ENCODE results near the gene MAP3K3. TPM values are rescaled to one million over a fixed set of nuclear protein-coding genes. Genes with fewer than 3 reads are reported as not detected.

MAP3K3 gene
- total and polyA plus RNA-seq, 10 of the 15 experiments (the other 5 are each of a cell fraction or from before 2014, with no cell fraction given): 1.6 to 24.1 (median 15.0) TPM

GRCh38 chr17:63600569-63601438, 21.4 kb upstream of the MAP3K3 start, which contains the start of gene TACO1:
TSS of gene TACO1 (plus strand) at chr17:63600895. CDS start at chr17:63601084, 189 bp downstream.
- H3K79me2 ChIP-seq (ENCODE audit: control insufficient read depth, insufficient read depth, low read length): peaks cover 16% of the 10 kb centered on the region
- BruUV-seq (replicated peaks): TSS peak; percentile 76
- RAD21 ChIA-PET (ENCODE audit: unreplicated experiment): interaction anchor here (0.8 to 1.7 kb wide), 5 partner anchors 11 to 175 kb away, joined by 3 to 5 read pairs (median 4); no protein-coding TSS in a partner anchor
- H3K9ac ChIP-seq (ENCODE audit: control insufficient read depth, insufficient read depth, low read length): peak within 1 kb of the TSS; percentile 75
- H3K4me1 ChIP-seq (ENCODE audit: control insufficient read depth, insufficient read depth, low read length): no peaks in the 10 kb centered on the region
- no peak for FAIRE-seq
- SMC1A ChIA-PET (ENCODE audit: uncharacterized antibody, unreplicated experiment): interaction anchor here (0.9 to 1.9 kb wide), 6 partner anchors 10 to 175 kb away, joined by 3 to 10 read pairs (median 4); partner anchors contain the start of gene MAP3K3
- peak within 1 kb of the TSS; percentile 89 for H2AFZ ChIP-seq (ENCODE audit: control insufficient read depth, low read depth, low read length)
- DNase-seq (ENCODE audit: low read depth, low spot score): peak; percentile 48
- no peaks in the 10 kb centered on the region for H3K36me3 ChIP-seq (ENCODE audit: control insufficient read depth in 2 of 2, insufficient read depth in 2 of 2, low read length in 1 of 2)
- H3K27me3 ChIP-seq (replicated peaks in 1 of 2; ENCODE audit: control insufficient read depth in 2 of 2, insufficient read depth in 2 of 2, low read length in 1 of 2): no peaks in the 10 kb centered on the region
- peak within 1 kb of the TSS; percentile 97 for H3K4me2 ChIP-seq (ENCODE audit: control insufficient read depth, insufficient read depth)
- peak within 1 kb of the TSS; percentile 86 for H3K4me3 ChIP-seq
- no peaks in the 10 kb centered on the region for H3K9me3 ChIP-seq (replicated peaks; ENCODE audit: control insufficient read depth, insufficient read depth, low read length)
- H4K20me1 ChIP-seq (ENCODE audit: control insufficient read depth, insufficient read depth): no peaks in the 10 kb centered on the region
- POLR2A ChIA-PET: interaction anchor here (0.5 to 2.2 kb wide), 7 partner anchors 19 to 51 kb away, joined by 3 to 8 read pairs (median 4); partner anchors contain the start of genes DCAF7 and MAP3K3
- intact Hi-C loops (cut with micrococcal nuclease; ENCODE audit: unreplicated experiment): loop anchor here (2.0 kb wide), 1 partner anchor 46 kb away; no protein-coding TSS in a partner anchor
- in situ Hi-C loops (cut with MboI): no loop called here
- peak within 1 kb of the TSS; percentile 59 for H3K27ac ChIP-seq (ENCODE audit: control insufficient read depth, insufficient read depth)
- peak; percentile 95 for ATAC-seq
- CTCF ChIA-PET: interaction anchor here (1.7 to 3.1 kb wide), 3 partner anchors 11 to 52 kb away, joined by 5 to 39 read pairs (median 6); no protein-coding TSS in a partner anchor
- WGBS (ENCODE audit: insufficient coverage, insufficient replicate concordance, low lambda C conversion rate, missing lambda C conversion rate): under 1% methylated on average over 35 of the region's 61 CpGs
- TF ChIP-seq, protein P1, sequence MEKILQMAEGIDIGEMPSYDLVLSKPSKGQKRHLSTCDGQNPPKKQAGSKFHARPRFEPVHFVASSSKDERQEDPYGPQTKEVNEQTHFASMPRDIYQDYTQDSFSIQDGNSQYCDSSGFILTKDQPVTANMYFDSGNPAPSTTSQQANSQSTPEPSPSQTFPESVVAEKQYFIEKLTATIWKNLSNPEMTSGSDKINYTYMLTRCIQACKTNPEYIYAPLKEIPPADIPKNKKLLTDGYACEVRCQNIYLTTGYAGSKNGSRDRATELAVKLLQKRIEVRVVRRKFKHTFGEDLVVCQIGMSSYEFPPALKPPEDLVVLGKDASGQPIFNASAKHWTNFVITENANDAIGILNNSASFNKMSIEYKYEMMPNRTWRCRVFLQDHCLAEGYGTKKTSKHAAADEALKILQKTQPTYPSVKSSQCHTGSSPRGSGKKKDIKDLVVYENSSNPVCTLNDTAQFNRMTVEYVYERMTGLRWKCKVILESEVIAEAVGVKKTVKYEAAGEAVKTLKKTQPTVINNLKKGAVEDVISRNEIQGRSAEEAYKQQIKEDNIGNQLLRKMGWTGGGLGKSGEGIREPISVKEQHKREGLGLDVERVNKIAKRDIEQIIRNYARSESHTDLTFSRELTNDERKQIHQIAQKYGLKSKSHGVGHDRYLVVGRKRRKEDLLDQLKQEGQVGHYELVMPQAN (conservative IDR thresholded peaks at IDR 0.05): peak; percentile 92
- TF ChIP-seq ZNF217 (IDR thresholded peaks at IDR 0.05) (no peak), SMAD5 (IDR thresholded peaks at IDR 0.05; ENCODE audit: low read depth) (peak; percentile 88), MEF2B (IDR thresholded peaks at IDR 0.05; ENCODE audit: partially characterized antibody, poor library complexity, severe bottlenecking) (peak; percentile 8), BHLHE40 (IDR thresholded peaks at IDR 0.05; ENCODE audit: borderline replicate concordance in 1 of 2, low read depth in 2 of 2, low read length in 1 of 2) (peak; percentile 45 to 68; a peak in 3 of 4 replicates), CTCF (IDR thresholded peaks at IDR 0.05 in 2 of 3, conservative IDR thresholded peaks at IDR 0.05 in 1 of 3; ENCODE audit: control insufficient read depth in 2 of 3, extremely low read depth in 1 of 3, insufficient read depth in 1 of 3, low read depth in 3 of 3, low read length in 3 of 3) (no peak), DPF2 (IDR thresholded peaks at IDR 0.05) (peak; percentile 38; the same call in 1 of the 2 replicates), SUZ12 (IDR thresholded peaks at IDR 0.05; ENCODE audit: unreplicated experiment) (no peak), SUPT20H (IDR thresholded peaks at IDR 0.05; ENCODE audit: borderline replicate concordance, control insufficient read depth, low read depth, low read length) (no peak), KDM1A (IDR thresholded peaks at IDR 0.05; ENCODE audit: borderline replicate concordance) (no peak), MEF2A (IDR thresholded peaks at IDR 0.05; ENCODE audit: insufficient read depth, low read depth, low read length) (0 out of 2 replicates have a peak, but pooled peaks have one; percentile 40), MXI1 (IDR thresholded peaks at IDR 0.05; ENCODE audit: low read depth, low read length) (peak; percentile 87), CREM (IDR thresholded peaks at IDR 0.05; ENCODE audit: low read depth) (peak; percentile 64), JUNB (IDR thresholded peaks at IDR 0.05) (no peak), YBX1 (IDR thresholded peaks at IDR 0.05) (no peak)
- TF ChIP-seq, protein P2, sequence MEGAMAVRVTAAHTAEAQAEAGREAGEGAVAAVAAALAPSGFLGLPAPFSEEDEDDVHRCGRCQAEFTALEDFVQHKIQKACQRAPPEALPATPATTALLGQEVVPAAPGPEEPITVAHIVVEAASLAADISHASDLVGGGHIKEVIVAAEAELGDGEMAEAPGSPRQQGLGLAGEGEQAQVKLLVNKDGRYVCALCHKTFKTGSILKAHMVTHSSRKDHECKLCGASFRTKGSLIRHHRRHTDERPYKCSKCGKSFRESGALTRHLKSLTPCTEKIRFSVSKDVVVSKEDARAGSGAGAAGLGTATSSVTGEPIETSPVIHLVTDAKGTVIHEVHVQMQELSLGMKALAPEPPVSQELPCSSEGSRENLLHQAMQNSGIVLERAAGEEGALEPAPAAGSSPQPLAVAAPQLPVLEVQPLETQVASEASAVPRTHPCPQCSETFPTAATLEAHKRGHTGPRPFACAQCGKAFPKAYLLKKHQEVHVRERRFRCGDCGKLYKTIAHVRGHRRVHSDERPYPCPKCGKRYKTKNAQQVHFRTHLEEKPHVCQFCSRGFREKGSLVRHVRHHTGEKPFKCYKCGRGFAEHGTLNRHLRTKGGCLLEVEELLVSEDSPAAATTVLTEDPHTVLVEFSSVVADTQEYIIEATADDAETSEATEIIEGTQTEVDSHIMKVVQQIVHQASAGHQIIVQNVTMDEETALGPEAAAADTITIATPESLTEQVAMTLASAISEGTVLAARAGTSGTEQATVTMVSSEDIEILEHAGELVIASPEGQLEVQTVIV (IDR thresholded peaks at IDR 0.05; ENCODE audit: borderline replicate concordance, partially characterized antibody): no peak

All from GM12878 (cell line).